HepG2 (cell line): Measurements from ENCODE around the gene SRCAP. TPM values are rescaled to one million over a fixed set of nuclear protein-coding genes. Genes with fewer than 3 reads are reported as not detected.

ENCODE experiments used
- ATAC-seq: fragments of 200-7000 bp; cut with Tn5 transposase; 3 replicates; pipeline ENCODE4 v1.9.1; 2020; ENCODE audit warnings: mild to moderate bottlenecking, moderate library complexity
- BruUV-seq: library from RNA; stranded (reverse); fragments of 400-500 nt; replicated peaks from 2 replicates; lab custom pipeline; 2021; lab: Mats Ljungman, UMichigan
- CTCF ChIA-PET: fragments of 300-600 bp; formaldehyde crosslinking; extraction: SDS; loops from one replicate; lab custom pipeline; 2021; ENCODE audit warnings: low total read pairs, inconsistent platforms, low intra/inter-chr PET ratio; lab: Yijun Ruan, JAX
- POLR2A ChIA-PET: fragments of 350-600 bp; sonication (Branson Sonifier 250); formaldehyde crosslinking; loops from one replicate; lab custom pipeline; 2020; ENCODE audit warnings: antibody characterized with exemption, inconsistent platforms; lab: Yijun Ruan, JAX
- DNase-seq: peaks from one replicate; pipeline ENCODE4 v3.0.0-alpha.2; 2015; ENCODE audit warnings: low spot score
- FAIRE-seq: peaks from 3 replicates; lab custom pipeline; 2011; peaks lifted over from hg19 to GRCh38; lab: Jason Lieb, UNC
- H2AFZ ChIP-seq: one replicate; pipeline ENCODE4 v1.6.1; 2011; ENCODE audit warnings: low read length, inconsistent platforms
- H3K27ac ChIP-seq: fragments of 300-600 bp; 3 replicates; pipeline ENCODE4 v1.8.0; 2011; ENCODE audit warnings: mixed run types, mild to moderate bottlenecking, mixed read lengths, low read length, inconsistent platforms; ENCODE audit not compliant: insufficient read depth; ENCODE audit errors: extremely low read length
- H3K27me3 ChIP-seq, 2 experiments: fragments of 200-600 bp in 1 of 2; 2 replicates in 1 of 2; 3 replicates in 1 of 2; pipeline versions ENCODE4 v1.6.0 to v1.8.0; 2011; ENCODE audit warnings: low read length in 2 of 2, mild to moderate bottlenecking in 2 of 2, moderate library complexity in 2 of 2, inconsistent platforms in 1 of 2; ENCODE audit not compliant: insufficient read depth in 2 of 2, control insufficient read depth in 1 of 2
- H3K36me3 ChIP-seq, 2 experiments: fragments of 200-600 bp in 1 of 2; replicated peaks in 1 of 2; 2 replicates in 1 of 2; 3 replicates in 1 of 2; pipeline versions ENCODE4 v1.5.1 to v1.8.0; 2011; ENCODE audit warnings: low read length in 2 of 2, inconsistent platforms in 1 of 2; ENCODE audit not compliant: insufficient read depth in 2 of 2, control insufficient read depth in 1 of 2
- H3K4me1 ChIP-seq: 2 replicates; pipeline ENCODE4 v1.5.1; 2012; ENCODE audit warnings: low read length, inconsistent platforms; ENCODE audit not compliant: insufficient read depth
- H3K4me2 ChIP-seq: 2 replicates; pipeline ENCODE4 v1.6.0; 2011; ENCODE audit warnings: low read depth, low read length, inconsistent platforms
- H3K4me3 ChIP-seq, 3 experiments: fragments of 200-600 bp in 1 of 3; sonication (generic), shearing (Covaris generic) in 1 of 3; replicated peaks in 1 of 3; 2 replicates each; pipeline ENCODE4 v1.5.1; 2011 to 2016; ENCODE audit warnings: low read length in 3 of 3, inconsistent platforms in 2 of 3, low read depth in 2 of 3, mild to moderate bottlenecking in 2 of 3, control low read depth in 1 of 3, mixed read lengths in 1 of 3; ENCODE audit not compliant: insufficient read depth in 1 of 3
- H3K79me2 ChIP-seq: one replicate; pipeline ENCODE4 v1.6.1; 2011; ENCODE audit warnings: low read length, inconsistent platforms; ENCODE audit not compliant: insufficient read depth
- H3K9ac ChIP-seq: 2 replicates; pipeline ENCODE4 v1.6.0; 2011; ENCODE audit warnings: mild to moderate bottlenecking, low read depth, low read length, inconsistent platforms; ENCODE audit not compliant: insufficient read depth
- H3K9me3 ChIP-seq: 2 replicates; pipeline ENCODE4 v1.5.1; 2012; ENCODE audit warnings: mild to moderate bottlenecking, low read length
- H4K20me1 ChIP-seq: 2 replicates; pipeline ENCODE4 v1.6.0; 2011; ENCODE audit warnings: inconsistent platforms, mild to moderate bottlenecking, low read length, moderate library complexity; ENCODE audit not compliant: insufficient read depth
- DPF2 ChIP-seq: sonication (generic); formaldehyde crosslinking; IDR thresholded peaks from 2 replicates; pipeline ENCODE4 v1.4.0; 2020; ENCODE audit warnings: mild to moderate bottlenecking, low read depth, missing genetic modification reagents, borderline replicate concordance
- FOXP1 ChIP-seq, 2 experiments: fragments of 450-650 bp in 1 of 2; IDR thresholded peaks; 2 replicates each; pipeline ENCODE4 v1.6.1; 2017 to 2018; ENCODE audit warnings: antibody characterized with exemption in 1 of 2
- KAT7 ChIP-seq: IDR thresholded peaks from 2 replicates; pipeline ENCODE4 v1.6.1; 2018; ENCODE audit warnings: borderline replicate concordance, missing compliant biosample characterization
- NR2F6 ChIP-seq, 2 experiments: IDR thresholded peaks; 2 replicates each; pipeline ENCODE4 v1.6.1; 2016; ENCODE audit warnings: antibody characterized with exemption in 1 of 2, mild to moderate bottlenecking in 1 of 2
- RFX5 ChIP-seq: IDR thresholded peaks from 2 replicates; pipeline ENCODE4 v1.6.1; 2011; ENCODE audit warnings: low read depth, low read length, improper control_type of control experiment
- ZNF136 ChIP-seq: sonication (generic); formaldehyde crosslinking; IDR thresholded peaks from 2 replicates; pipeline ENCODE4 v1.8.1; 2022; ENCODE audit warnings: low read depth, mild to moderate bottlenecking, moderate library complexity, missing genetic modification reagents
- ZNF350 ChIP-seq: sonication (generic); formaldehyde crosslinking; IDR thresholded peaks from 2 replicates; pipeline ENCODE4 v1.4.0; 2020; ENCODE audit warnings: mild to moderate bottlenecking, low read depth, missing genetic modification reagents, borderline replicate concordance
- WGBS: methylation state at CpG from one replicate; pipeline ENCODE4 v1.1.6; 2017; ENCODE audit warnings: low lambda C conversion rate; 5-methylcytosine and 5-hydroxymethylcytosine counted together
- in situ Hi-C: cut with HindIII; loops from 2 replicates; pipeline ENCODE4 v1.10.0; 2017; ENCODE audit warnings: low pct_unique_long_range_greater_than_20kb; ENCODE audit not compliant: extremely low pct_ligation_motif_present
- intact Hi-C: fragments of 100-400 bp; cut with micrococcal nuclease; formaldehyde crosslinking; loops from one replicate; pipeline ENCODE4 v1.10.0; 2022; ENCODE audit not compliant: unreplicated experiment
- polyA plus RNA-seq, 8 experiments: library from polyadenylated mRNA; depleted of rRNA in 3 of 8; stranded (reverse) in 7 of 8; unstranded in 1 of 8; fragments of >200 nt; fragmentation: Illumina TruSeq in 4 of 8; extraction: Trizol in 4 of 8; gene quantifications; 2 replicates each; pipeline versions ENCODE4 v1.2.1 to v1.2.3, GENCODE V29; 2011 to 2016; ENCODE audit warnings: low read depth in 4 of 8, missing spikeins in 1 of 8, mixed read lengths in 1 of 8; ENCODE audit not compliant: insufficient read depth in 1 of 8
- total RNA-seq, 5 experiments: library from RNA; depleted of rRNA; stranded (reverse); fragments of >200 nt; fragmentation: Illumina TruSeq; extraction: Trizol; gene quantifications; 2 replicates each; pipeline ENCODE4 v1.2.3, GENCODE V29; 2016; ENCODE audit warnings: low read depth in 1 of 5
- TF ChIP-seq, protein P1 (sequence below): sonication (generic); formaldehyde crosslinking; IDR thresholded peaks from 2 replicates; pipeline ENCODE4 v1.4.0; 2020; ENCODE audit warnings: missing genetic modification reagents, borderline replicate concordance
- TF ChIP-seq, protein P2 (sequence below): sonication (generic); formaldehyde crosslinking; IDR thresholded peaks from 2 replicates; pipeline ENCODE4 v1.4.0; 2020; ENCODE audit warnings: missing genetic modification reagents

The SRCAP gene
- total and polyA plus RNA-seq, 2 of the 13 experiments (the other 11 are each of a cell fraction or from before 2014, with no cell fraction given): 4.9 to 9.0 TPM

DNA sequence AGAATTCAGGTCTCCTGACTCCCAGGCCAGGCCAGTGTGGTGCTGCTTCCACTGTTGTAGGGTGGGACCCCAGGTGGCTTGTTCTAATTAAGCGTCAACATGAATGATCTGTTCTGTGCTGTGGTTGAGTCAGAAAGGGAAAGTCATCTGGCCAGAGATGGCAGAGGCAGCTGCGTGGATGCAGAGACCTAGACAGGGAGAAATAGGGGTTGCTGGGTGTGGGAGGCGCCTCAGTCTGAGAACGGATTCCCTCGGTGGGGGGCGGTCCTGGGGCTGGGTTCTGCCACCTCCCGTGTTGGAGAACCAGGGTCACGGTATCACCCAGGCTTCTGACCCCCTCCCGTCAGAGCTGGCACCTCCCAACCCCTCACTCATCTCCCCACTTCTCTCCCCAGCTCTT, 35.2 kb upstream of the SRCAP start:
- Histone ChIP-seq H3K27me3 (no peaks in the 10 kb centered on the region; a peak in 1 of 5 replicates), H3K4me3 (no peak overlapping the region), H3K4me1 (peaks cover 28% of the 10 kb centered on the region), H3K36me3 (peaks cover 59 to 78% of the 10 kb centered on the region in 2 experiments), H3K79me2 (peaks cover 45% of the 10 kb centered on the region), H4K20me1 (peaks cover 30% of the 10 kb centered on the region; the same call in 1 of the 2 replicates), H2AFZ (no peak overlapping the region), H3K9ac (no peak overlapping the region), H3K4me2 (no peak overlapping the region), H3K27ac (no peak overlapping the region), H3K9me3 (no peaks in the 10 kb centered on the region)
- intact Hi-C loops: no loop called here
- ATAC-seq (no peak), DNase-seq (no peak), FAIRE-seq (no peak)
- WGBS: over 99% methylated on average over 9 of the region's 9 CpGs
- POLR2A ChIA-PET: no interaction called here
- no peak for TF ChIP-seq FOXP1 (IDR thresholded peaks at IDR 0.05)
- TF ChIP-seq FOXP1 (CRISPR knock-in tag; IDR thresholded peaks at IDR 0.05): no peak
- no peak for TF ChIP-seq ZNF350 (CRISPR knock-in tag)
- TF ChIP-seq, protein P1, sequence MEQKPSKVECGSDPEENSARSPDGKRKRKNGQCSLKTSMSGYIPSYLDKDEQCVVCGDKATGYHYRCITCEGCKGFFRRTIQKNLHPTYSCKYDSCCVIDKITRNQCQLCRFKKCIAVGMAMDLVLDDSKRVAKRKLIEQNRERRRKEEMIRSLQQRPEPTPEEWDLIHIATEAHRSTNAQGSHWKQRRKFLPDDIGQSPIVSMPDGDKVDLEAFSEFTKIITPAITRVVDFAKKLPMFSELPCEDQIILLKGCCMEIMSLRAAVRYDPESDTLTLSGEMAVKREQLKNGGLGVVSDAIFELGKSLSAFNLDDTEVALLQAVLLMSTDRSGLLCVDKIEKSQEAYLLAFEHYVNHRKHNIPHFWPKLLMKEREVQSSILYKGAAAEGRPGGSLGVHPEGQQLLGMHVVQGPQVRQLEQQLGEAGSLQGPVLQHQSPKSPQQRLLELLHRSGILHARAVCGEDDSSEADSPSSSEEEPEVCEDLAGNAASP (CRISPR knock-in tag): no peak
- no peak for TF ChIP-seq NR2F6 (IDR thresholded peaks at IDR 0.05)
- TF ChIP-seq NR2F6 (CRISPR knock-in tag; IDR thresholded peaks at IDR 0.05): no peak
- no peak for TF ChIP-seq DPF2
- TF ChIP-seq KAT7: no peak
- TF ChIP-seq ZNF136 (CRISPR knock-in tag): no peak
- TF ChIP-seq, protein P2, sequence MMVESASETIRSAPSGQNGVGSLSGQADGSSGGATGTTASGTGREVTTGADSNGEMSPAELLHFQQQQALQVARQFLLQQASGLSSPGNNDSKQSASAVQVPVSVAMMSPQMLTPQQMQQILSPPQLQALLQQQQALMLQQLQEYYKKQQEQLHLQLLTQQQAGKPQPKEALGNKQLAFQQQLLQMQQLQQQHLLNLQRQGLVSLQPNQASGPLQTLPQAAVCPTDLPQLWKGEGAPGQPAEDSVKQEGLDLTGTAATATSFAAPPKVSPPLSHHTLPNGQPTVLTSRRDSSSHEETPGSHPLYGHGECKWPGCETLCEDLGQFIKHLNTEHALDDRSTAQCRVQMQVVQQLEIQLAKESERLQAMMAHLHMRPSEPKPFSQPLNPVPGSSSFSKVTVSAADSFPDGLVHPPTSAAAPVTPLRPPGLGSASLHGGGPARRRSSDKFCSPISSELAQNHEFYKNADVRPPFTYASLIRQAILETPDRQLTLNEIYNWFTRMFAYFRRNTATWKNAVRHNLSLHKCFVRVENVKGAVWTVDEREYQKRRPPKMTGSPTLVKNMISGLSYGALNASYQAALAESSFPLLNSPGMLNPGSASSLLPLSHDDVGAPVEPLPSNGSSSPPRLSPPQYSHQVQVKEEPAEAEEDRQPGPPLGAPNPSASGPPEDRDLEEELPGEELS (CRISPR knock-in tag): no peak
- no peak for TF ChIP-seq RFX5
- in situ Hi-C loops: loop anchor here (25.0 kb wide), 1 partner anchor 852 kb away; the partner anchor contains the start of genes MAZ, MVP, PAGR1 and PRRT2
- CTCF ChIA-PET: no interaction called here
- BruUV-seq: no TSS peak
